B cell (primary cell): ENCODE data around the gene RAD51B. TPM values are rescaled to one million over a fixed set of nuclear protein-coding genes. Genes with fewer than 3 reads are reported as not detected.

Experiments used
- ATAC-seq: fragments of 200-7000 bp; cut with Tn5 transposase; one replicate; pipeline ENCODE4 v1.10.0; 2021; ENCODE audit warnings: low read depth, mild to moderate bottlenecking, moderate number of reproducible peaks, moderate library complexity
- CTCF ChIA-PET: fragments of 350-600 bp; sonication (Branson Sonifier 250); formaldehyde crosslinking; loops from one replicate; lab custom pipeline; 2021; ENCODE audit warnings: antibody characterized with exemption, inconsistent platforms; lab: Charles Lee
- POLR2A ChIA-PET: fragments of 350-600 bp; sonication (Branson Sonifier 250); formaldehyde crosslinking; loops from one replicate; lab custom pipeline; 2021; ENCODE audit warnings: antibody characterized with exemption; lab: Charles Lee
- DNase-seq: peaks from one replicate; pipeline ENCODE4 v3.0.0; 2013
- H2AFZ ChIP-seq: 2 replicates; pipeline ENCODE4 v1.6.1; 2012; ENCODE audit warnings: mild to moderate bottlenecking, low read depth, low read length; ENCODE audit not compliant: insufficient read depth, poor library complexity, severe bottlenecking
- H3K27ac ChIP-seq, 2 donors: 1 replicate in 1 of 2; 2 replicates in 1 of 2; pipeline ENCODE4 v1.5.1; 2012 to 2013; ENCODE audit warnings: low read length in 2 of 2, mild to moderate bottlenecking in 2 of 2, moderate library complexity in 1 of 2
- H3K27me3 ChIP-seq, 4 experiments: fragments of 200-600 bp in 1 of 4; sonication (generic) in 1 of 4; replicated peaks in 1 of 4; 1 replicate in 2 of 4; 2 replicates in 2 of 4; pipeline versions ENCODE4 v1.6.1 to v1.7.0; 2013 to 2016; ENCODE audit warnings: low read length in 3 of 4, mild to moderate bottlenecking in 2 of 4, mixed read lengths in 1 of 4, moderate library complexity in 1 of 4; ENCODE audit not compliant: insufficient read depth in 4 of 4, control insufficient read depth in 3 of 4; ENCODE audit errors: control extremely low read depth in 1 of 4
- H3K36me3 ChIP-seq, 2 experiments: replicated peaks in 1 of 2; 1 replicate in 1 of 2; 2 replicates in 1 of 2; pipeline versions ENCODE4 v1.6.1 to v1.7.1; 2013; ENCODE audit warnings: low read length in 1 of 2; ENCODE audit not compliant: insufficient read depth in 2 of 2, control insufficient read depth in 1 of 2; ENCODE audit errors: control extremely low read depth in 1 of 2, extremely low read depth in 1 of 2
- H3K4me1 ChIP-seq, 2 donors: fragments of 200-600 bp in 1 of 2; sonication (generic) in 1 of 2; 1 replicate in 1 of 2; 2 replicates in 1 of 2; pipeline versions ENCODE4 v1.5.1 to v1.6.1; 2013 to 2017; ENCODE audit warnings: low read length in 2 of 2; ENCODE audit not compliant: control insufficient read depth in 2 of 2, insufficient read depth in 2 of 2
- H3K4me2 ChIP-seq: replicated peaks from 2 replicates; pipeline ENCODE3; 2012; ENCODE audit warnings: mild to moderate bottlenecking, low read depth, low read length; ENCODE audit not compliant: poor library complexity, severe bottlenecking
- H3K4me3 ChIP-seq, 5 experiments: fragments of 200-600 bp in 1 of 5; sonication (generic) in 1 of 5; 1 replicate in 3 of 5; 2 replicates in 2 of 5; pipeline versions ENCODE4 v1.5.1 to v1.7.0; 2011 to 2016; ENCODE audit warnings: low read length in 4 of 5, mild to moderate bottlenecking in 4 of 5, low read depth in 2 of 5, control low read depth in 1 of 5, moderate library complexity in 1 of 5; ENCODE audit not compliant: insufficient read depth in 1 of 5; ENCODE audit errors: control extremely low read depth in 1 of 5, extremely low read depth in 1 of 5
- H3K79me2 ChIP-seq: fragments of 200-600 bp; sonication (generic); one replicate; pipeline ENCODE4 v1.6.0; 2016; ENCODE audit warnings: low read length; ENCODE audit not compliant: control insufficient read depth, insufficient read depth
- H3K9ac ChIP-seq: fragments of 200-600 bp; sonication (generic); 2 replicates; pipeline ENCODE4 v1.6.1; 2017; ENCODE audit warnings: mild to moderate bottlenecking, low read length, moderate library complexity
- H3K9me3 ChIP-seq, 3 donors: one replicate each; pipeline versions ENCODE4 v1.6.1 to v1.7.1; 2013; ENCODE audit warnings: low read length in 2 of 3; ENCODE audit not compliant: control insufficient read depth in 2 of 3, insufficient read depth in 1 of 3; ENCODE audit errors: control extremely low read depth in 1 of 3
- H4K20me1 ChIP-seq: 2 replicates; pipeline ENCODE4 v1.6.0; 2012; ENCODE audit warnings: mild to moderate bottlenecking, low read length; ENCODE audit not compliant: insufficient read depth, control insufficient read depth, poor library complexity, severe bottlenecking
- H3K27ac Mint-ChIP-seq: one replicate; pipeline ENCODE4 v1.8.0; 2021; ENCODE audit warnings: mixed read lengths
- H3K27me3 Mint-ChIP-seq: one replicate; pipeline ENCODE4 v1.8.0; 2021; ENCODE audit warnings: mixed read lengths
- H3K4me1 Mint-ChIP-seq: one replicate; pipeline ENCODE4 v1.8.0; 2021; ENCODE audit warnings: mixed read lengths
- H3K4me3 Mint-ChIP-seq: one replicate; pipeline ENCODE4 v1.8.0; 2021; ENCODE audit warnings: mixed read lengths
- H3K9me3 Mint-ChIP-seq: one replicate; pipeline ENCODE4 v1.8.0; 2022; ENCODE audit warnings: mixed read lengths; ENCODE audit not compliant: insufficient read depth
- CTCF ChIP-seq: fragments of 200-600 bp; IDR thresholded peaks from one replicate; pipeline ENCODE4 v1.8.0; 2022; ENCODE audit warnings: antibody characterized with exemption, mild to moderate bottlenecking
- EZH2 ChIP-seq: IDR thresholded peaks from 2 replicates; pipeline ENCODE4 v1.6.1; 2012; ENCODE audit warnings: borderline replicate concordance, low read depth, mild to moderate bottlenecking, moderate library complexity, low read length; ENCODE audit not compliant: insufficient read depth, poor library complexity, severe bottlenecking
- whole genome bisulfite sequencing: methylation state at CpG from one replicate; pipeline ENCODE4 v1.1.5; 2013; ENCODE audit warnings: missing lambda C conversion rate; ENCODE audit not compliant: insufficient coverage; 5-methylcytosine and 5-hydroxymethylcytosine counted together
- intact Hi-C: fragments of 100-400 bp; cut with micrococcal nuclease; formaldehyde crosslinking; loops from one replicate; pipeline ENCODE4 v1.10.0; 2022
- polyA plus RNA-seq: library from polyadenylated mRNA; depleted of rRNA; stranded (reverse); fragments of >200 nt; gene quantifications from 2 replicates; pipeline ENCODE4 v1.2.3, GENCODE V29; 2012
- total RNA-seq, 2 donors: library from RNA; stranded (reverse); fragments of 120-200 nt in 1 of 2; gene quantifications; 1 replicate in 1 of 2; 2 replicates in 1 of 2; pipeline versions ENCODE4 v1.2.3 to v1.2.4, GENCODE V29; 2013 to 2022

Gene RAD51B
- total and polyA plus RNA-seq, 2 donors (not counting 1 experiment from before 2014, with no cell fraction given), result 6.5 to 60.6 TPM

- Histone ChIP-seq H4K20me1 (no peaks in the 10 kb centered on the region), H3K4me2 (no peak overlapping the region)
Measured at GRCh38 chr14:67999290-67999689, 179.7 kb downstream of the RAD51B start.

More at GRCh38 chr14:67999290-67999689, 179.7 kb downstream of the RAD51B start:
- Mint-ChIP-seq H3K4me3 (no peak overlapping the region), H3K27ac (no peak overlapping the region), H3K9me3 (peaks cover 5% of the 10 kb centered on the region), H3K4me1 (peaks cover 22% of the 10 kb centered on the region), H3K27me3 (no peaks in the 10 kb centered on the region)
- POLR2A ChIA-PET, result no interaction called here
- intact Hi-C loops, result no loop called here
- CTCF ChIA-PET, result no interaction called here
- Histone ChIP-seq H3K36me3 (no peaks in the 10 kb centered on the region), H3K27me3 (no peaks in the 10 kb centered on the region), H3K9ac (no peak overlapping the region), H3K4me3 (no peak overlapping the region), H3K79me2 (no peaks in the 10 kb centered on the region), H2AFZ (no peak overlapping the region), H3K4me1 (no peaks in the 10 kb centered on the region), H3K9me3 (peaks cover 0 to 1% (median 0%) of the 10 kb centered on the region in 3 donors), H3K27ac (no peak overlapping the region)
- no peak for DNase-seq
- TF ChIP-seq EZH2 (no peak), CTCF (no peak)
- no peak for ATAC-seq
- WGBS, result no CpG with 5 or more reads among the region's 1 CpG
